Fibroblast of mammary gland (primary cell): ENCODE measurements around the gene ELAVL1.
A peak's percentile ranks its signal among the peaks of the same experiment; 100 is the strongest.

Source experiments
- DNase-seq: peaks from one replicate; pipeline ENCODE4 v3.0.0-alpha.2; 2010; ENCODE audit warnings: low read depth
- H3K4me3 ChIP-seq: 2 replicates; pipeline ENCODE4 v1.5.1; 2011; ENCODE audit warnings: low read depth, mild to moderate bottlenecking, low read length, moderate library complexity; ENCODE audit not compliant: control insufficient read depth
- CTCF ChIP-seq: conservative IDR thresholded peaks from 2 replicates; pipeline ENCODE4 v1.5.1; 2011; ENCODE audit warnings: low read depth, low read length, inconsistent platforms; ENCODE audit not compliant: control insufficient read depth, insufficient read depth

The ELAVL1 gene

DNA sequence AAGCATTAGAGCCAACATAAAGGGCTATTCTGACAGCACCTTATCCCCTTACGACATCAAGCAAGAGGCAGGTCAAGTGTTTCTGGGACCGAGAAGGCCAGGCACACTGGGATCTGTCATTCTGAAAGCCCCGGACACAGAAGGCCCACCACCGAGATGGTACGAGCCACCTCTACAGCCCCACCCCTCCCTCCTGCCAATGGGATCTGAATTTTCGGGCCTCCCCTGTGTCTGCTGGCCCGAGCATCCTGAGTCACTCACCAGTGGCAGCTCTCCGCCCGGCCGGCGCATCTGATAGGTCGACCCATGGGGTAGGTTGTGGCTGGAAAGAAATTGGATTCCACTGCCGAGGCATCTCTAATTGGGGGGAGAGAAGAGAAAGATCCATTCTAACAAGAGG, 64.6 kb downstream of the ELAVL1 start:
- no peak for DNase-seq
- TF ChIP-seq CTCF, result no peak
- H3K4me3 ChIP-seq, result no peak overlapping the region

GRCh38 chr19:7934766-7935165, 70.7 kb downstream of the ELAVL1 start:
- DNase-seq, result no peak
- no peak for TF ChIP-seq CTCF
- no peak overlapping the region for H3K4me3 ChIP-seq

DNA sequence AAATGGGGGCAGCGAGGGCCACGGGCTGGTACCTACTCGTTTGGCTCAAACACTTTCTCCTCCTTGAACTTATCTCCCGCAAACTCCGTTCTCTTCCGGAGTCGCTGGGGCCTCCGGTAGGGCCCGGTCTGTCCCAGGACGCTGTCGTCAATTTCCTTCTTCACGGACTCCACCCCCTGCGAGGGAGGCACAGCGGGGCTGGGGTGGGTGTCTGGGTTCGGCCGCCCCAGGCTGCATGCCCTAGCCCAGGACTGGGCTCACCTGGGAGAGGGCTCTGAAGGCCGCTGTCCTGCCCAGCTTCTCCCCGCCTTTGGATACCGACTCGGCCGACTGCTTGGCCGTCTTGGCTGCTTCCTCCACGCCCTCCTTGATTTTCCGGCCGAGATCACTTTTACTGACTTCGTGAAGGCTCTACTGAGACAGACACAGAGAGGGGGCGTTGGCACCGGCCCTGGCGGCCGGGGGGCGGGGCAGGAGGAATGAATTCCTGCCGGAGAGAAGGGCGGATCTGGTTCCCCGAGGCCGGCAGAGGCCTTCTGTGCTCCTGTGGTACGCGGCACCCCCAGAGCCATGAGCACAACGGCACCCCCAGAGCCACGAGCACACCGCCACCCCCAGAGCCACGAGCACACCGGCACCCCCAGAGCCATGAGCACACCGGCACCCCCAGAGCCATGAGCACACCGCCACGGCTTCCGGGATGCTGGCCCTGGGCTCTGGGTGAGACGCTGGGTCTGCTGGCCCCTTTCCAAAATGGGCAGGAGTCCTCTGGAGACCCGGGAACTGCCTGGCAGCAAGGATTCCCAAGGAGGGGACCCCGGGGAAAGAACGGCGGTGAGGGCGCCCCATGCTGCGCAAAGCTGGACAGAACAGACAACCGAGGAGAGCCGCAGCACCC, 71.4 kb downstream of the ELAVL1 start:
- DNase-seq, result no peak
- TF ChIP-seq CTCF, result no peak
- no peak overlapping the region for H3K4me3 ChIP-seq

- peak; percentile 25 for TF ChIP-seq CTCF
- H3K4me3 ChIP-seq, result no peak overlapping the region
- DNase-seq, result no peak
Measured at GRCh38 chr19:7933411-7933810, 72.0 kb downstream of the ELAVL1 start.

- no peak for TF ChIP-seq CTCF
- DNase-seq, result no peak
- H3K4me3 ChIP-seq, result no peak overlapping the region
Measured at GRCh38 chr19:7932930-7933300, 72.5 kb downstream of the ELAVL1 start.

DNA sequence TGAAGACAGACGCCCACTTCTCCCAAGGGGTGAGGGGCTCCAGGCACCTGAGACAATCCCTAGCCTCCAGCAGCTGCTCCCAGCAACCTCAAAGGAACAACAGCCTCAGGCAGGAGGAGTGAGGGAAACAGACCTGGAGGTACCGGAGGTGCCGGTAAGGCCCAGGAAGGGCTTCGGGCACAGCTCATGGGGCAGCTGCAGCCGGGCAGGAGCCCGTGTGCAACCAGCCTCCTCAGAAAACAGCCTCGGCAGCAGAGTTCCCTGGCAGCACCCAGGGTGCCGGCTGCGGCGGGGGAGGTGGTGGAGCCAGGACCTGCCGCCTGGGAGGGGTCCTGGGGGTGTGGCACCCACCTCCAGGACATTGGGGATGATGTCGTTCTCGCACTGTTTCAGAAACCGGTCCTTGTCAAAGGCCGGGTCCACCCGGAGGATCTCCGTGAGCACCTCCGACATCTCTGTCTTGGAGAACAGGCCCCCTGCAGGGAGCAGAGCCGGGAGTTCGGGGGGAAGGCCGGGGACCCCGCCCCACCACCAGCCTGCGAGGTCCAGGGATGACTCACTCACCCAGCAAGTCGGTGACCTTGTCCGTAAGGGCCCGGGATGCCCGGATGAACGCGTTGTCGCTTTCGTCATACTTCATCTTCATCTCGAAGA, 73.0 kb downstream of the ELAVL1 start:
- no peak overlapping the region for H3K4me3 ChIP-seq
- TF ChIP-seq CTCF, result no peak
- no peak for DNase-seq
